ENCODE measurements around the gene ACO2.

GRCh38 chr22:41487037-41487935 is 18.4 kb downstream of the ACO2 start:
- TF ChIP-seq POLR2A (IDR thresholded peaks at IDR 0.05) (no peak), CTCF (IDR thresholded peaks at IDR 0.05) (no peak)
